NOMO-1 (cell line): ENCODE data around the gene NOL12.
"Not testable (repeated sequence)": the region's sequence is repeated elsewhere in the genome, so short reads cannot be mapped to it uniquely, and the experiment has no call there.

Source experiments
- DNase-seq, 2 experiments: peaks; one replicate each; lab custom pipeline; 2025; ENCODE audit not compliant: unreplicated experiment in 2 of 2; lab: John Stamatoyannopoulos, UW

The NOL12 gene

DNA sequence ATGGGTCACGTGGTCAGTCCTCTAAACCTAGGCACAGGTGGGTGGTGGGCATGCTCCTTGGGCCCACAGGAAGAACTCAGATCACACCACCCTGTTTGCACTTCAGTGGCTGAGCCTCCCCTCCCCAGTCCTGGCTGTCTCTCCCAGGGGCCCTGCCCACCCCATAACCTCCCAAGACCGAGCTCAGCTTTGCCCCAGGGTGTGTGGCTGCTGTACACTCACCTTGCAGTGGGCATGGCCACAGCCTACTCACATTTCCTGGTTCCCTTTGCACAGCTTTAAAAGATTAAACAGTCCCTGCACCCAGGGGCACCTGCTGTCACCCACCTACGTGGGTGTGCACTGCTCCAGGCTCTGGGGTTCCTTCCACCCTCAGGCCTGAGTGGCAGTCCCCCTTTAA, 24.5 kb downstream of the NOL12 start:
- no peak for DNase-seq

DNA sequence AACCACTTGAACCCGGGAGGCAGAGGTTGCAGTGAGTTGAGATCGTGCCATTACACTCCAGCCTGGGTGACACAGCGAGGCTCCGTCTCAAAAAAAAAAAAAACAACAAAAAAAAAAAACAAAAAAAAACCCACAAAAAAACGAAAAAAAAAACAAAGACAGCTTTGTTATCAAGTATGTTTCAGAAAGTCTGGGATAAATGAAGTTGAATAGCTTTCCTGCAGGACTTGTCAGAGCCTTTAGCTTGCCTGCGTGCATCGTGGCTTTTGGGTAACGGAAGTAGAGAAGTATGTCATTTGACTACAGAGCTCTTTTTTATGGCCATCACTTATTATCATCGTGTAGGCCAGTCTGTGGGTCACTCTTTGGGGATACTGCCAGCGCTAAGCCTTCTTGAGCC, 25.3 kb downstream of the NOL12 start:
- DNase-seq, result no peak

- no peak for DNase-seq
These were observed 27.6 kb downstream of the NOL12 start for GRCh38 chr22:37713761-37714160.

- DNase-seq, result no peak
These were observed 28.5 kb downstream of the NOL12 start for GRCh38 chr22:37714634-37715033.

GRCh38 chr22:37715760-37716159, 29.6 kb downstream of the NOL12 start:
- no peak for DNase-seq

DNA sequence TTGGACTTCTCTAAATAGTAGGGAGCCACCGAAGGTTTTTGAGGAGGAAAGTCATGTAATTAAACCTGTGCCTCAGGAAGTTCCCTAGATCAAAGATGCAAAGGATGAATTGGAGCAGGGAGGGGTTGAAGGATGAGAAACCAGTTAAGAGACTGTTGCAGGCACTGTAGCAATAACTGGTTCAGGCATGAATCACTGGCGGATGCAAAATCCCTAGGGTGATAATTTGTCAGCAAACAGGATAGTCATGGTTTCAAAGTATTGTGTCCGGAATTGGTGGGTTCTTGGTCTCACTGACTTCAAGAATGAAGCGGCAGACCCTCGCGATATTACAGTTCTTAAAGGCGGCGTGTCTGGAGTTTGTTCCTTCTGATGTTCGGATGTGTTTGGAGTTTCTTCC, 30.6 kb downstream of the NOL12 start:
- no peak for DNase-seq

DNA sequence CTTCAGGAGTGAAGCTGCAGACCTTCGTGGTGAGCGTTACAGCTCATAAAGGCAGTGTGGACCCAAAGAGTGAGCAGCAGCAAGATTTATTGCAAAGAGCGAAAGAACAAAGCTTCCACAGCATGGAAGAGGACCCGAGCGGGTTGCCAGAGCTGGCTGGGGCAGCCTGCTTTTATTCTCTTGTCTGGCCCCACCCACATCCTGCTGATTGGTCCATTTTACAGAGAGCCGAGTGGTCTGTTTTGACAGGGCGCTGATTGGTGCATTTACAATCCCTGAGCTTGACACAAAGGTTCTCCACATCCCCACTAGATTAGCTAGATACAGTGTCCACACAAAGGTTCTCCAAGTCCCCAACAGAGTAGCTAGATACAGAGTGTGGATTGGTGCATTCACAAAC, 31.1 kb downstream of the NOL12 start:
- not testable (repeated sequence) for DNase-seq

GRCh38 chr22:37717746-37718305, 31.7 kb downstream of the NOL12 start:
- not testable (repeated sequence) for DNase-seq

DNA sequence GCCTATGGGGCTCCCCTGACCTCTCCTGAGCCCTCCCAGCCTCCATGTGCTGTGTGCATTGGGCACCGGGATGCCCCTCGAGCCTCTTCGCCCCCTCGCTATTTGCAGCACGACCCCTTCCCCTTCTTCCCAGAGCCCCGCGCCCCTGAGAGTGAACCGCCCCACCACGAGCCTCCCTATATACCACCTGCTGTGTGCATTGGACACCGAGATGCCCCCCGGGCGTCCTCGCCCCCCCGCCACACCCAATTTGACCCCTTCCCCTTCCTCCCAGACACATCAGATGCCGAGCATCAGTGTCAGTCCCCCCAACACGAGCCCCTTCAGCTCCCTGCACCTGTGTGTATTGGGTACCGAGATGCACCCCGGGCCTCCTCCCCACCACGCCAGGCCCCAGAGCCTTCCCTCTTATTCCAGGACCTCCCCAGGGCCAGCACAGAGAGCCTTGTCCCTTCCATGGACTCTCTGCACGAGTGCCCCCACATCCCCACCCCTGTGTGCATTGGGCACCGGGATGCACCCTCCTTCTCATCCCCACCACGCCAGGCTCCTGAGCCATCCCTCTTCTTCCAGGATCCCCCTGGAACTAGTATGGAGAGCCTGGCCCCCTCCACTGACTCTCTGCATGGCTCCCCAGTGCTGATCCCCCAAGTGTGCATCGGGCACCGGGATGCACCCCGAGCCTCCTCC, 39.6 kb downstream of the NOL12 start:
- DNase-seq, result no peak

DNA sequence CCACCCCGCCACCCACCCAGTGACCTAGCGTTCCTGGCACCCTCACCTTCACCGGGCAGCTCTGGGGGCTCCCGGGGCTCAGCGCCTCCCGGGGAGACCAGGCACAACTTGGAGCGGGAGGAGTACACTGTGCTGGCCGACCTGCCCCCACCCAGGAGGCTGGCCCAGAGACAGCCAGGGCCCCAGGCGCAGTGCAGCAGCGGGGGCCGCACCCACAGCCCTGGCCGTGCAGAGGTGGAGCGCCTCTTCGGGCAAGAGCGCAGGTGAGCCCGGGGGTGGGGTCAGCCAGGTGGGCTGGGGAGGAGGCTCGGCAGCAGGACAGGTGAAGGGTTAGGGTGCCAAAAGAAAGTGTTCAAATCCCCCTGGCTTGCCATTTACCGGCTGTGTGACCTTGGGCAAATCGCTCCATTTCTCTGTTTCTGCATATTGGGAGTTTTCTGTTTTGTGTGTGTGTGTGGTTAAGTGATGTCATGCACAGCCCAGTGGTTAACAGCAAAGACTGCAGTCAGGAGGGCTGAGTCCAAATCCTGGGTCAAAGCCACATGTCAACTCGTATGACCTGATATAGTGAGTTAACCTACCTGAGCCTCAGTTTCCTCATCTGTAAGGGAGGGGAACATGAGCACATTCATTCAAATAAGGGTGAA, 40.2 kb downstream of the NOL12 start:
- no peak for DNase-seq

- DNase-seq, result no peak
These were observed 42.5 kb downstream of the NOL12 start for GRCh38 chr22:37728620-37729019.

DNA sequence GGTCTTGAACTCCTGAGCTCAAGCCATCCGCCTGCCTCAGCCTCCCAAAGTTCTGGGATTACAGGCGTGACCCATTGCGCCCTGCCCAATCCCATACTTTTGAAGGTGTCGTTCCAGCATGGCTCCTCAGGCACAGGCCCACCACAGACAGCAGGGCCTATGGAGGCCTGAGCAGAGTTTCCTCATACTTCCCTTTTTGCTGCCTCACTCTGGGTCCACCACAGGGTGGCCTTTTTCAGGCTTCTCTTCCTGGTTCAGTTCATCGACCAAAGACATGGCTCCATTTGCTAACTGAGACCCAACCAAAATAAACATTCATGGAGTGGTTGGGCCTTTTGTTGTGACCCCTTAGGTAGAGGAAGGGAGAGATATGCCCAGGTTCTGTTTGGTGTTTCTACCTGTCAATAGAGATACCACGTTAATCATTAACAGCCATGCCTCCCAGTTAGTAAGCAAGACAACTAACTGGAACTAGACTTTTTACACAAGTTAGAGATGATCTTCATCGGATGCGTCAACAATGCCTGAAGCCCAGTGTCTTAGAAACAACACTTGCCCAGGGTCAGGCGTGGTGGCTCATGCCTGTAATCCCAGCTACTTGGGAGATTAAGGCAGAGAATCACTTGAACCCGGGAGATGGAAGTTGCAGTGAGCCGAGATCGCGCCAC, 45.8 kb downstream of the NOL12 start:
- peak; percentile 79 to 81 for DNase-seq

- no peak for DNase-seq
These were observed 46.8 kb downstream of the NOL12 start for GRCh38 chr22:37732699-37733607.

DNA sequence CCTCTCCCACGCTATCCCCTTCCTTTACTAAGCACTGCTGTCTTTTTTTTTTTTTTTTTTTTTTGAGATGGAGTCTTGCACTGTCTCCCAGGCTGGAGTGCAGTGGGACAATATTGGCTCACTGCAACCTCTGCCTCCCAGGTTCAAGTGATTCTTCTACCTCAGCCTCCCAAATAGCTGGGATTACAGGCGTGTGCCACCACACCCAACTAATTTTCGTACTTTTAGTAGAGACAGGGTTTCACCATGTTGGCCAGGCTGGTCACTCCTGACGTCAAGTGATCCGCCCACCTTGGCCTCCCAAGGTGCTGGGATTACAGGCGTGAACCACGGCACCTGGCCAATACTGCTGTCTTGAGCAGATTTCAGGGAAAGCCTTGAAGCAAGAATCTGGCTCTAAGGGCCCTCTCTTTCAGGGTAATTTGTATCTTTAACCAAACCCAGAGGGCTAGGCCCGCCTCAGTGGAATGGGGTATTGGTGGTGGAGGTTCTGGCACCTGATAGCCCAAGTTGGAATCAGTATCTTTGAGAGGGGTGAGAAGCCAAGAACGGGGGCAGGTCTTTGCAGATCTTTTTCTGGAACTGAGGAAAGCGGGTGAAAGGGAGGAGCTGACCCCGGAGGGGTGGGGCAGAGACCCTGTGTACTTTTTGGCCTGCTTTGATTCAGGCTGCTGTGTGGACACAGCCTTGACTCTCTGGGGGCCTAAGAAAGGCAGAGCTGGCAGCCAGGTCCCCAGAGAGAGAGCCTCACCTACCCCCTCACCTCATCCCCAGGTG, 47.7 kb downstream of the NOL12 start:
- no peak for DNase-seq

GRCh38 chr22:37734402-37734700, 48.2 kb downstream of the NOL12 start:
- DNase-seq, result no peak

DNA sequence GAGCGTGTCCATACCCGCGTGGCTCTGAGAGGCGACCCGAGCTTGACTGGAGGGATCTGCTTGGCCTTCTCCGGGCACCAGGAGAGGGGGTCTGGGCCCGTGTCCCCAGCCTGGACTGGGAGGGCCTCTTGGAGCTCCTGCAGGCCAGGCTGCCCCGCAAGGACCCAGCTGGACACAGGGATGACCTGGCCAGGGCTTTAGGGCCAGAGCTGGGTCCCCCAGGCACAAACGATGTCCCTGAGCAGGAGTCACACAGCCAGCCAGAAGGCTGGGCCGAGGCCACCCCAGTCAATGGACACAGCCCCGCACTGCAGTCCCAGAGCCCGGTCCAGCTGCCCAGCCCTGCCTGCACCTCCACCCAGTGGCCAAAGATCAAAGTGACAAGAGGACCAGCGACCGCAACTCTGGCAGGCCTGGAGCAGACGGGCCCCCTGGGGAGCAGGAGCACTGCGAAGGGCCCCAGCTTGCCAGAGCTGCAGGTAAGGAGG, 48.9 kb downstream of the NOL12 start:
- no peak for DNase-seq

DNA sequence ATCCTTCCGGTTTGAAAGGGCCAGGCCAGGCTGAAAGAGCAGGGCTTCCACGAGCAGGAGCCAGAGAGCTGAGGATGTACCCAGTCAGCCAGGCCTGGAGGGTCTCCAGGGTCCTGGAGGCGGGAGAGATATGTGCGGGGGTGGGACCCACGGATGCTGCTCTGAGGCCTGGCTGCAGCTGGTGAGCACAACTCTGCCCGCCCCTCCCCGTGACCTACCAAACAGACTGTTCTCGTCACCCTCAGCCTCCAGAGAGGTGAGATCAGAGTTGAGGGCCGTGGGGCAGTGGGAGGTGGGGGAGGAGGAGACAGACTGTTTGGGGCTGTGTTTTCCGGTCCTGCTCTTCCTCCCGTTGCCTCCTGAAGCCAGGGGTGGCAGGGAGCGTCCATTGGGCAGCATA, 52.9 kb downstream of the NOL12 start:
- no peak for DNase-seq

DNA sequence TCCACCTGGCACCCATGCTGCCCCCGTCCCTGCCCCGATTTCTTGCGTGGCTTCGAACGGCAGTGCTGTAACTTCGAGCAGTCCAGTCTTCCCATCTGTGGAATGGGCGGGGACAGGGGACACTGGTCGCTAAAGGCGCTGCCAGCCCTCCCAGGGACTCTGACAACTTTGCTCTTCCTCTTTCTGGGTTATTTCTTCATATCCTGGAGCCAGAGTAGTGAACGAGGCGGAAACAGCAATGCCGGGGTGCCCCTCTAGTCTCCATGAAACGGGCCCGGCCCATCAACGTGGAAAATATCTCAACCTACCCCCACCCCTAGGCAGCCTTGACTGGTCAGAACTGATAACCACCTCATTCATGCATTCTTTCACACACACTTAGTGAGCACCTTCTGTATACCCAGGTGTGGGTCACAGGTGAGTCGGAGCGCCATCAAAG, 53.5 kb downstream of the NOL12 start:
- peak; percentile 91 for DNase-seq

GRCh38 chr22:37740455-37741311, 54.5 kb downstream of the NOL12 start:
- DNase-seq, result no peak
